Calu3 (cell line): Measurements from ENCODE around the gene FBXO34. TPM values are rescaled to one million over a fixed set of nuclear protein-coding genes. Genes with fewer than 3 reads are reported as not detected.

ENCODE experiments used
- BruUV-seq: library from RNA; stranded (reverse); fragments of 400-500 nt; replicated peaks from 2 replicates; lab custom pipeline; 2021; lab: Mats Ljungman, UMichigan
- CTCF ChIA-PET: fragments of 300-600 bp; sonication (Branson Sonifier 250); formaldehyde crosslinking; loops from one replicate; lab custom pipeline; 2022; ENCODE audit warnings: antibody characterized with exemption; lab: Charles Lee
- DNase-seq: peaks from one replicate; pipeline ENCODE4 v3.0.0; 2022
- H3K27ac Mint-ChIP-seq: one replicate; pipeline ENCODE4 v1.8.0; 2022; ENCODE audit warnings: mixed read lengths; ENCODE audit not compliant: unreplicated experiment
- H3K27me3 Mint-ChIP-seq: one replicate; pipeline ENCODE4 v1.8.0; 2022; ENCODE audit warnings: mixed read lengths; ENCODE audit not compliant: unreplicated experiment
- H3K36me3 Mint-ChIP-seq: one replicate; pipeline ENCODE4 v1.8.0; 2022; ENCODE audit warnings: mild to moderate bottlenecking, moderate library complexity, mixed read lengths; ENCODE audit not compliant: insufficient read depth, unreplicated experiment
- H3K4me1 Mint-ChIP-seq: one replicate; pipeline ENCODE4 v1.8.0; 2022; ENCODE audit warnings: mild to moderate bottlenecking, low read depth, mixed read lengths; ENCODE audit not compliant: unreplicated experiment
- H3K4me3 Mint-ChIP-seq: one replicate; pipeline ENCODE4 v1.8.0; 2022; ENCODE audit warnings: mild to moderate bottlenecking, low read depth, moderate library complexity, mixed read lengths; ENCODE audit not compliant: unreplicated experiment
- H3K9me3 Mint-ChIP-seq: one replicate; pipeline ENCODE4 v1.8.0; 2022; ENCODE audit warnings: low read depth, mixed read lengths; ENCODE audit not compliant: unreplicated experiment
- intact Hi-C: fragments of 100-400 bp; cut with micrococcal nuclease; formaldehyde crosslinking; loops from one replicate; pipeline ENCODE4 v1.10.0; 2022; ENCODE audit not compliant: unreplicated experiment
- total RNA-seq: library from RNA; stranded (reverse); gene quantifications from 2 replicates; pipeline ENCODE4 v1.2.3, GENCODE V29; 2022
- TF ChIP-seq, protein P1 (sequence below): fragments of 200-600 bp; IDR thresholded peaks from one replicate; pipeline ENCODE4 v1.8.0; 2022; ENCODE audit warnings: antibody characterized with exemption; ENCODE audit not compliant: unreplicated experiment

Gene FBXO34
- total RNA-seq, 1 experiment from 2014 or later, result 30.0 TPM

DNA sequence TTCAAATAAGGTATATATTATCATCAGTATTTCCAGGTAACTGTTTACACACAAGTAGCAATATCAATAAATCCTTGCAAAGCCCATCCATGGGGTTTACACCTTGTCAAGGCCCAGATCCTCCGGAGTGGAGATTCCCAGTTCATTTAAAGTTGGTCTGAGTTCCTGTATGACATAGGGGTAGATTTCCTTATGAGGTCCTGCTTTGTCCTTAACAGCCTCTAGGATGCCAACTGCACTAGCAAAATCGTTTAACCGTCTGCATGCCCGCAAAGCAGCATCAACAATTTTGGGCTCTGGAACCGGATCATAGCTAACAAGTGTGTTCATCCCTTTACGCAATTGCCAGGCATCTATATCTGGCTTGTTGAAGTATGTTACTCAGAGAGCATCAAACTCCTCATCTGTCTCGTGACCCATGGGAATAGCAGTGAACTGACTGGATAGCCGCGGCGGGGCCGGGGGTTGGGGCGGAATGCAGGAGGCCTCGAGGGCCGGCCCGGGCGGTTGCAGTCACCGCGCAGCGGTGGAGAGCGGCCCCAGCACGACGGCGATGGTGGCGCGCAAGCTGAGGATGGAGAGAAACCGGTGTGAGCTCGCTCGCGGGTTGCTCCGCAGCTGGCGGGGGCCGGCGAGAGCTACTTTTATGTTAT lies 30.6 kb upstream of the FBXO34 start:
- intact Hi-C loops, result loop anchor here (10.0 kb wide), 1 partner anchor 194 kb away; no protein-coding TSS in a partner anchor
- H3K9me3 Mint-ChIP-seq, result no peaks in the 10 kb centered on the region
- H3K4me3 Mint-ChIP-seq, result no peak overlapping the region
- H3K36me3 Mint-ChIP-seq, result no peaks in the 10 kb centered on the region
- CTCF ChIA-PET, result no interaction called here
- TF ChIP-seq, protein P1, sequence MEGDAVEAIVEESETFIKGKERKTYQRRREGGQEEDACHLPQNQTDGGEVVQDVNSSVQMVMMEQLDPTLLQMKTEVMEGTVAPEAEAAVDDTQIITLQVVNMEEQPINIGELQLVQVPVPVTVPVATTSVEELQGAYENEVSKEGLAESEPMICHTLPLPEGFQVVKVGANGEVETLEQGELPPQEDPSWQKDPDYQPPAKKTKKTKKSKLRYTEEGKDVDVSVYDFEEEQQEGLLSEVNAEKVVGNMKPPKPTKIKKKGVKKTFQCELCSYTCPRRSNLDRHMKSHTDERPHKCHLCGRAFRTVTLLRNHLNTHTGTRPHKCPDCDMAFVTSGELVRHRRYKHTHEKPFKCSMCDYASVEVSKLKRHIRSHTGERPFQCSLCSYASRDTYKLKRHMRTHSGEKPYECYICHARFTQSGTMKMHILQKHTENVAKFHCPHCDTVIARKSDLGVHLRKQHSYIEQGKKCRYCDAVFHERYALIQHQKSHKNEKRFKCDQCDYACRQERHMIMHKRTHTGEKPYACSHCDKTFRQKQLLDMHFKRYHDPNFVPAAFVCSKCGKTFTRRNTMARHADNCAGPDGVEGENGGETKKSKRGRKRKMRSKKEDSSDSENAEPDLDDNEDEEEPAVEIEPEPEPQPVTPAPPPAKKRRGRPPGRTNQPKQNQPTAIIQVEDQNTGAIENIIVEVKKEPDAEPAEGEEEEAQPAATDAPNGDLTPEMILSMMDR, result no peak
- no peak for DNase-seq
- peaks cover 27% of the 10 kb centered on the region for H3K27me3 Mint-ChIP-seq
- H3K4me1 Mint-ChIP-seq, result no peaks in the 10 kb centered on the region
- no TSS peak for BruUV-seq
- no peak overlapping the region for H3K27ac Mint-ChIP-seq

GRCh38 chr14:55241673-55242072 lies 29.5 kb upstream of the FBXO34 start:
- CTCF ChIA-PET, result no interaction called here
- DNase-seq, result no peak
- no peak overlapping the region for H3K4me3 Mint-ChIP-seq
- no peak overlapping the region for H3K27ac Mint-ChIP-seq
- intact Hi-C loops, result loop anchor here (10.0 kb wide), 1 partner anchor 193 kb away; no protein-coding TSS in a partner anchor
- H3K9me3 Mint-ChIP-seq, result no peaks in the 10 kb centered on the region
- TF ChIP-seq, protein P1, result no peak
- H3K4me1 Mint-ChIP-seq, result no peaks in the 10 kb centered on the region
- no peaks in the 10 kb centered on the region for H3K36me3 Mint-ChIP-seq
- no TSS peak for BruUV-seq
- peaks cover 29% of the 10 kb centered on the region for H3K27me3 Mint-ChIP-seq

DNA sequence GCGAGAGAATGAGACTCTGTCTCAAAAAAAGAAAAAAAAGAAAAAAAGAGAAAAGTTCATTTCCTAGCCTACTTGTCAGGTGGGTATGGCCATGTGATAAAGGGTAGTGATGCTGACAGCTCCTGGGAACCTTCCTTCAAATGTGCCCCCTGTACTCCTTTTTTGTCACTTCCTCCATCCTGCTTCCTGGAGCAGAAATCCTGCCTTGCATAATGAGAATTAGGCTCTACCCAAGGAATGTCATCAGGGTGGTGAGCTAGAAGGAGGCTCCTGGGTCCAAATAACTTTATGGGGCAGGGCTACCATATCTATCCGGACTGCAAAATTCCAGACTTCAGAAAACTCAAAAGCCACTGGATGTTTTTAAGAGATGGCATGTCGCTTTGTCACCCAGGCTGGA lies 27.8 kb upstream of the FBXO34 start:
- no peaks in the 10 kb centered on the region for H3K36me3 Mint-ChIP-seq
- no peaks in the 10 kb centered on the region for H3K9me3 Mint-ChIP-seq
- no peak for DNase-seq
- CTCF ChIA-PET, result no interaction called here
- H3K4me1 Mint-ChIP-seq, result no peaks in the 10 kb centered on the region
- intact Hi-C loops, result loop anchor here (10.0 kb wide), 1 partner anchor 191 kb away; no protein-coding TSS in a partner anchor
- no TSS peak for BruUV-seq
- no peak overlapping the region for H3K4me3 Mint-ChIP-seq
- no peak overlapping the region for H3K27ac Mint-ChIP-seq
- TF ChIP-seq, protein P1, result no peak
- peaks cover 46% of the 10 kb centered on the region for H3K27me3 Mint-ChIP-seq

DNA sequence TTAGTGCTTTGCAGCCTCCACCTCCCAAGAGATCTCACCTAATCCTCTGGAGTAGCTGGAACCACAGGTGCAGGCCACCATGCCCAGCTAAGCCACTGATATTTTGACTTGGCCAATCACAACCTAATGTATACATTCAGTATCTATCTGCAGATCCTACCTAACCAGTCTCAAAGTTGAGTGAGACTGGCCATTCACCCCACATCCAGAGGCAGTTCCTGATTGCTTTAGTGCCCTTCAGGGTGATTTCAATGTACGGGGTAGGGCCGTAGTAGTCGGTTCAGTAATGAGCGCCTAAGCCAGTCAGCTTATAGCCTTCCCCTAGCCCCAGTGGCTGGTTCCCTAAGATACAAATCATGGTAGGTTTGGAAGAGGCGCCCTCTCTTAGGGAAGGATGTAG lies 27.4 kb upstream of the FBXO34 start:
- H3K9me3 Mint-ChIP-seq, result no peaks in the 10 kb centered on the region
- TF ChIP-seq, protein P1, result no peak
- H3K27me3 Mint-ChIP-seq, result peaks cover 46% of the 10 kb centered on the region
- no peak overlapping the region for H3K4me3 Mint-ChIP-seq
- BruUV-seq, result no TSS peak
- CTCF ChIA-PET, result no interaction called here
- no peaks in the 10 kb centered on the region for H3K36me3 Mint-ChIP-seq
- no peak for DNase-seq
- intact Hi-C loops, result loop anchor here (10.0 kb wide), 1 partner anchor 191 kb away; no protein-coding TSS in a partner anchor
- H3K4me1 Mint-ChIP-seq, result no peaks in the 10 kb centered on the region
- H3K27ac Mint-ChIP-seq, result no peak overlapping the region
